GM18951 (cell line): ENCODE data around the gene MYBPH.

ENCODE experiments used
- POLR2A ChIP-seq: IDR thresholded peaks from 4 replicates; pipeline ENCODE4 v1.6.1; 2011; ENCODE audit warnings: mild to moderate bottlenecking; ENCODE audit not compliant: insufficient read length, insufficient read depth; ENCODE audit errors: extremely low read depth
- in situ Hi-C: fragments of 300-500 bp; cut with MboI; formaldehyde crosslinking; loops from one replicate; pipeline ENCODE4 v1.12.0; 2022; ENCODE audit warnings: low sequenced_read_pairs, mixed read lengths, inconsistent platforms; ENCODE audit not compliant: unreplicated experiment

The MYBPH gene

DNA sequence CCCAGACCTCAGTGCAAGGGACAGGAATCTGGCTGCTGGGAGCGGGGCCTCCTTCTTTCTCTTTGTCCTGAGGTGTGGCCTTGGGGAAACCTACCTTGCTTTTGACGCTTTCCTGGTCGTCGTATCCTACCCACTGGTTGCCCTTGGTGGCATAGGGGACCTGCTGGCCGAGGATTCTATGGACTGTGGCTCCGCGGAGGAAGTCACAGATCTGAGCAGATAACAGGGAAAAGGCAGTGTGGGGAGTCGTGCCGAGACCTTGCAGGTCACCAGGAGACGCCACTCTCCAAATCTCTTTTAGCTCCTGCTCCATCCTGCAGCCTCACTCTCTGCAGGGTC is 4.0 kb upstream of the MYBPH start:
- in situ Hi-C loops: no loop called here
- no peak for TF ChIP-seq POLR2A

- in situ Hi-C loops: no loop called here
- no peak for TF ChIP-seq POLR2A
Observed at GRCh38 chr1:203178821-203179666, 3.4 kb upstream of the MYBPH start.

DNA sequence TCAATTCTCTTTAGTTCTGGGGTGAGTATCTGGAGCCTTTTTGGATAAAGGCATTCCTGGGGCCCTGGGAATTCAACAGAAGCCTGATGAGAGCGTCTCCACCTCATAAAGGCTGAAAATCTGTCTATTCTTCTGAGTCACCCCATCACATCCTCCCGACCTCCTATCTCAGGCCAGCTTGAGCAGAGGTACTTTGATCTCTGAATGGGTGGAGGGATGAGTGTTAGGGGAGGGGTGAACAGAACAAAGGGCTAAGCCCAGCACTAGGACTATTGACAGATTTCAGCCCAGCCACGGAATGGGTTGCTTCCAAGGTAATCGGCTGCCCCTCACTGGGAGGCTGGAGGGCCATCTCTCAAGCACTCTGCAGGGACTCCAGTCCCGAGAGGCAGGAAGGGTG is 2.5 kb upstream of the MYBPH start:
- no peak for TF ChIP-seq POLR2A

GRCh38 chr1:203177470-203178039 is 1.9 kb upstream of the MYBPH start:
- no peak for TF ChIP-seq POLR2A
- in situ Hi-C loops: no loop called here

More for the DNA sequence above, 2.5 kb upstream of the MYBPH start:
- in situ Hi-C loops: no loop called here

GRCh38 chr1:203177036-203177405 is 1.4 kb upstream of the MYBPH start:
- no peak for TF ChIP-seq POLR2A
- in situ Hi-C loops: no loop called here

DNA sequence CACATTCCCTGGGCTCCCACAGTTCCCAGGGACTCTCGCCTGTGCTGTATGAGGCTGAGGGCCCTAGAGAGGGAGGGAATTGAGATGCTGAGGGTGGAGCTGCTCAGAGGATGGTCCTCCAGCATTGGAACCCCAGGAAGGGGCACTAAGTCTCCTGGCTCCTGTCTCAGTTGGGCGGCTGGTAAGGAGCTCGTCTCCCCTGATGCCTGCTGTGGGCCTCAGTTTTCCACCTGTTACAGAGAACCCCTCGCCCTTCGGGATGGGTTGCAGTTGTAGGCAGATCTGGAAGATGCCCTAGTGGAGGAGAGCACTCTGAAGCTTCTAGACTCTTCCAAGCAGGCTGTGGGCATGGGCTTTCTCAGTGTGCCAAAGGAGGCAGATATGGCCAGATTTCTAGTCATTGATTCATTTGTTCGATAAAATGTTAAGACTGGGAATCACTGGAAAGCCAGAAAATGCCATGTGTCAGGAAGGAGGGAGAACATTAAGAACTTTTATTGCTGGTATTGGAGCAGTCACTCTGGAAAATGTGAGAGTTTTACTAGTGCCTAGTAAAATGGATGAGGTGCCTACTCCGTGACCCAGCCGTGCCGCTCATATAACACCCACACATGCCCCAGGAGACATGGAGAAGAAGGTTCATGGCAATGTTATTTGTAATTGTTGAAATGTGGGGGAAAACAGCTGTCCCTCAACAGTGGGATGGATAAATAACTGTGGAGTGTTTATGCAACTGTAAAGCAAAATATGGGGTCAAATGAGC is 828 bp upstream of the MYBPH start:
- no peak for TF ChIP-seq POLR2A

DNA sequence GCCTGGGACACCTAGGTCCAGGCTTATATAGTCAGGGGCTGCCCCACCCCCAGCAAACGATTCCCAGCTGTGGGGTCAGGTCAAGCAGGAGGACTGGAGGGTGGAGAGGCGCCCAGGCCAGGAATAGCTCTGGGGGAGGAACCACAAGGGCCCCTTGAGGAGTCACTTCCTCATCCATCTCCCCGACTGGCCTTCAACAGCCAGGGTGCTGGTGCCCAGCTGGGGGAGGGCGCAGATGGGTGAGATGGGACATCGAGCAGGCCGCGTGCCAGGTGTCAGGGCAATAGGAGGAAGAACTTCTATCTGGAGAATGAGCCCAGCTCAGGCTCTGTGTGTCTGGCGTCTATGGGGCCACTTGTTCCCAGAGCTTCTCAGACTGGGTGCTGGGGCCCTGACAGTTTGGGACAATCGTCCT is 208 bp upstream of the MYBPH start:
- in situ Hi-C loops: no loop called here
- TF ChIP-seq POLR2A: no peak

More for the DNA sequence above, 828 bp upstream of the MYBPH start:
- in situ Hi-C loops: no loop called here

GRCh38 chr1:203174324-203174985 is 1.2 kb downstream of the MYBPH start:
- in situ Hi-C loops: loop anchor here (5.0 kb wide), 1 partner anchor 43 kb away; no protein-coding TSS in a partner anchor
- no peak for TF ChIP-seq POLR2A

DNA sequence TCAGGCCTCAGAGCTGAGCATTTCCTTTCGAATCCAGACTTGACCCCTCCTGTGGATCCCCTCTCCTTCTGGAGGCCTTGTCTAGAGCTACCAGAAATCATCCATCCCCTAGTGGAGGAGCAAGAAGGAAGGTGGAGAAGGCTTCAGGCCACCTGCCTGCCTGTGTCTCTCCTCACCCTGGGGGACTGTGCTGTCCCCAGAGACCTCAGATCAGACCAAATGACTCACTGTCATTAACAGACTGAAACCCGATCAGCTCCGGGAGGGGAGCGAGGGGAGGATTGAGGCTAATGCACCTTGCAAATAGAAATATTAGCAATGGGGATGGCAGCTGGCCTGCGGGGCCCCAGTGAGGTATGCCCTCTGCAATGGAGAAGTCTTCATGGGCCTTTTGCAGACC is 2.1 kb downstream of the MYBPH start:
- in situ Hi-C loops: loop anchor here (5.0 kb wide), 1 partner anchor 44 kb away; no protein-coding TSS in a partner anchor
- TF ChIP-seq POLR2A: no peak

GRCh38 chr1:203173011-203173555 is 2.5 kb downstream of the MYBPH start:
- TF ChIP-seq POLR2A: no peak
- in situ Hi-C loops: loop anchor here (5.0 kb wide), 1 partner anchor 44 kb away; no protein-coding TSS in a partner anchor

GRCh38 chr1:203172184-203173010 is 3.2 kb downstream of the MYBPH start:
- TF ChIP-seq POLR2A: no peak
- in situ Hi-C loops: loop anchor here (5.0 kb wide), 1 partner anchor 45 kb away; no protein-coding TSS in a partner anchor
